ENCODE measurements around the gene GAA.

GAA gene

GRCh38 chr17:80070375-80071115 is 30.8 kb upstream of the GAA start:
- TF ChIP-seq CTCF (conservative IDR thresholded peaks at IDR 0.05; ENCODE audit: control insufficient read depth, insufficient read depth, low read depth, low read length), result no peak
- no peak for DNase-seq (ENCODE audit: low read depth)
- peak overlapping the region; percentile 24 for H3K4me3 ChIP-seq (ENCODE audit: control insufficient read depth, low read depth, low read length)

- TF ChIP-seq CTCF (conservative IDR thresholded peaks at IDR 0.05; ENCODE audit: control insufficient read depth, insufficient read depth, low read depth, low read length), result no peak
- DNase-seq (ENCODE audit: low read depth), result peak; percentile 14
- peak overlapping the region; percentile 24 for H3K4me3 ChIP-seq (ENCODE audit: control insufficient read depth, low read depth, low read length)
Measured at GRCh38 chr17:80071116-80071841, 30.1 kb upstream of the GAA start.

GRCh38 chr17:80072410-80072809 is 29.0 kb upstream of the GAA start:
- no peak overlapping the region for H3K4me3 ChIP-seq (ENCODE audit: control insufficient read depth, low read depth, low read length)
- TF ChIP-seq CTCF (conservative IDR thresholded peaks at IDR 0.05; ENCODE audit: control insufficient read depth, insufficient read depth, low read depth, low read length), result no peak
- no peak for DNase-seq (ENCODE audit: low read depth)

- no peak for TF ChIP-seq CTCF (conservative IDR thresholded peaks at IDR 0.05; ENCODE audit: control insufficient read depth, insufficient read depth, low read depth, low read length)
- DNase-seq (ENCODE audit: low read depth), result no peak
- no peak overlapping the region for H3K4me3 ChIP-seq (ENCODE audit: control insufficient read depth, low read depth, low read length)
Measured at GRCh38 chr17:80080081-80080480, 21.3 kb upstream of the GAA start.

GRCh38 chr17:80081596-80081995 is 19.8 kb upstream of the GAA start:
- DNase-seq (ENCODE audit: low read depth), result no peak
- TF ChIP-seq CTCF (conservative IDR thresholded peaks at IDR 0.05; ENCODE audit: control insufficient read depth, insufficient read depth, low read depth, low read length), result no peak
- no peak overlapping the region for H3K4me3 ChIP-seq (ENCODE audit: control insufficient read depth, low read depth, low read length)

- H3K4me3 ChIP-seq (ENCODE audit: control insufficient read depth, low read depth, low read length), result no peak overlapping the region
- DNase-seq (ENCODE audit: low read depth), result peak; percentile 80
- peak; percentile 70 for TF ChIP-seq CTCF (conservative IDR thresholded peaks at IDR 0.05; ENCODE audit: control insufficient read depth, insufficient read depth, low read depth, low read length)
Measured at GRCh38 chr17:80082403-80083135, 18.8 kb upstream of the GAA start.

Data from fibroblast of mammary gland (primary cell).